Measurements from ENCODE around the gene MCTS1.

- TF ChIP-seq CTCF (IDR thresholded peaks at IDR 0.05): no peak
- no peak for TF ChIP-seq EZH2 (IDR thresholded peaks at IDR 0.05)
- no peak for TF ChIP-seq EZH2phosphoT487 (IDR thresholded peaks at IDR 0.05)
Observed at GRCh38 chrX:120566817-120567216, 37.1 kb upstream of the MCTS1 start.
